SJCRH30 (cell line): Measurements from ENCODE around the gene SHISAL1. TPM values are rescaled to one million over a fixed set of nuclear protein-coding genes. Genes with fewer than 3 reads are reported as not detected.

ENCODE experiments used
- DNase-seq, 2 experiments: peaks; one replicate each; pipeline ENCODE4 v3.0.0-alpha.2; 2015 to 2020
- H3K27ac ChIP-seq: fragments of 250-450 bp; sonication (Bioruptor Pico); 2 replicates; pipeline ENCODE4 v1.5.1; 2020; ENCODE audit warnings: mild to moderate bottlenecking, moderate library complexity
- H3K27me3 ChIP-seq: fragments of 250-450 bp; sonication (Bioruptor Pico); 2 replicates; pipeline ENCODE4 v1.5.1; 2020; ENCODE audit warnings: mild to moderate bottlenecking, moderate library complexity
- H3K36me3 ChIP-seq: fragments of 250-450 bp; sonication (Bioruptor Pico); 2 replicates; pipeline ENCODE4 v1.5.1; 2020; ENCODE audit warnings: mild to moderate bottlenecking, moderate library complexity
- H3K4me1 ChIP-seq: fragments of 250-450 bp; sonication (Bioruptor Pico); 2 replicates; pipeline ENCODE4 v1.5.1; 2020; ENCODE audit warnings: mild to moderate bottlenecking, moderate library complexity
- H3K4me3 ChIP-seq: fragments of 250-450 bp; sonication (Bioruptor Pico); 2 replicates; pipeline ENCODE4 v1.5.1; 2020; ENCODE audit warnings: mild to moderate bottlenecking, moderate library complexity
- H3K9me3 ChIP-seq: fragments of 250-450 bp; sonication (Bioruptor Pico); replicated peaks from 2 replicates; pipeline ENCODE4 v1.5.1; 2020; ENCODE audit warnings: mild to moderate bottlenecking, moderate library complexity
- total RNA-seq: library from RNA; depleted of rRNA; stranded (reverse); fragments of >200 nt; shearing (Covaris generic); gene quantifications from 2 replicates; pipeline ENCODE4 v1.2.3, GENCODE V29; 2014

SHISAL1 gene
- total RNA-seq, 1 experiment from 2014 or later, result not detected

- H3K9me3 ChIP-seq, result no peaks in the 10 kb centered on the region
- H3K4me1 ChIP-seq, result no peaks in the 10 kb centered on the region
- H3K27me3 ChIP-seq, result no peaks in the 10 kb centered on the region
Measured at GRCh38 chr22:44336962-44337677, 24.4 kb upstream of the SHISAL1 start.

GRCh38 chr22:44335903-44336803, 23.4 kb upstream of the SHISAL1 start:
- no peaks in the 10 kb centered on the region for H3K36me3 ChIP-seq
- H3K27ac ChIP-seq, result no peak overlapping the region
- DNase-seq, result no peak
- H3K9me3 ChIP-seq, result no peaks in the 10 kb centered on the region
- no peaks in the 10 kb centered on the region for H3K27me3 ChIP-seq
- H3K4me3 ChIP-seq, result no peak overlapping the region
- no peaks in the 10 kb centered on the region for H3K4me1 ChIP-seq

More at GRCh38 chr22:44336962-44337677, 24.4 kb upstream of the SHISAL1 start:
- H3K4me3 ChIP-seq, result no peak overlapping the region
- H3K27ac ChIP-seq, result no peak overlapping the region
- no peaks in the 10 kb centered on the region for H3K36me3 ChIP-seq
- no peak for DNase-seq

- Histone ChIP-seq H3K4me1 (no peaks in the 10 kb centered on the region), H3K36me3 (no peaks in the 10 kb centered on the region), H3K4me3 (no peak overlapping the region), H3K9me3 (no peaks in the 10 kb centered on the region), H3K27ac (no peak overlapping the region), H3K27me3 (no peaks in the 10 kb centered on the region)
- DNase-seq, result no peak
Measured at GRCh38 chr22:44335066-44335839, 22.5 kb upstream of the SHISAL1 start.

GRCh38 chr22:44333847-44334635, 21.3 kb upstream of the SHISAL1 start:
- DNase-seq, result no peak
- Histone ChIP-seq H3K4me3 (no peak overlapping the region), H3K9me3 (no peaks in the 10 kb centered on the region), H3K27ac (no peak overlapping the region), H3K4me1 (no peaks in the 10 kb centered on the region), H3K36me3 (no peaks in the 10 kb centered on the region), H3K27me3 (no peaks in the 10 kb centered on the region)

- Histone ChIP-seq H3K9me3 (no peaks in the 10 kb centered on the region), H3K4me3 (no peak overlapping the region), H3K4me1 (no peaks in the 10 kb centered on the region), H3K27ac (no peak overlapping the region), H3K27me3 (no peaks in the 10 kb centered on the region), H3K36me3 (no peaks in the 10 kb centered on the region)
- no peak for DNase-seq
Measured at GRCh38 chr22:44332946-44333345, 20.2 kb upstream of the SHISAL1 start.

- Histone ChIP-seq H3K27me3 (no peaks in the 10 kb centered on the region), H3K4me3 (no peak overlapping the region)
Measured at GRCh38 chr22:44331881-44332714, 19.3 kb upstream of the SHISAL1 start.

GRCh38 chr22:44330744-44331660, 18.3 kb upstream of the SHISAL1 start:
- Histone ChIP-seq H3K27ac (no peak overlapping the region), H3K9me3 (no peaks in the 10 kb centered on the region), H3K27me3 (no peaks in the 10 kb centered on the region), H3K4me3 (no peak overlapping the region), H3K36me3 (no peaks in the 10 kb centered on the region), H3K4me1 (no peaks in the 10 kb centered on the region)
- no peak for DNase-seq

More at GRCh38 chr22:44331881-44332714, 19.3 kb upstream of the SHISAL1 start:
- H3K27ac ChIP-seq, result no peak overlapping the region
- no peaks in the 10 kb centered on the region for H3K4me1 ChIP-seq
- no peak for DNase-seq
- H3K36me3 ChIP-seq, result no peaks in the 10 kb centered on the region
- H3K9me3 ChIP-seq, result no peaks in the 10 kb centered on the region

- Histone ChIP-seq H3K36me3 (no peaks in the 10 kb centered on the region), H3K4me1 (no peaks in the 10 kb centered on the region), H3K9me3 (no peaks in the 10 kb centered on the region), H3K27me3 (no peaks in the 10 kb centered on the region), H3K4me3 (no peak overlapping the region), H3K27ac (no peak overlapping the region)
- no peak for DNase-seq
Measured at GRCh38 chr22:44330188-44330743, 17.5 kb upstream of the SHISAL1 start.

GRCh38 chr22:44329179-44329796, 16.5 kb upstream of the SHISAL1 start:
- Histone ChIP-seq H3K36me3 (no peaks in the 10 kb centered on the region), H3K27me3 (no peaks in the 10 kb centered on the region), H3K4me1 (no peaks in the 10 kb centered on the region), H3K4me3 (no peak overlapping the region), H3K27ac (no peak overlapping the region), H3K9me3 (no peaks in the 10 kb centered on the region)
- no peak for DNase-seq

GRCh38 chr22:44328762-44329161, 16.0 kb upstream of the SHISAL1 start:
- H3K4me3 ChIP-seq, result no peak overlapping the region
- H3K9me3 ChIP-seq, result no peaks in the 10 kb centered on the region
- no peaks in the 10 kb centered on the region for H3K4me1 ChIP-seq
- H3K27ac ChIP-seq, result no peak overlapping the region
- no peak for DNase-seq
- H3K27me3 ChIP-seq, result no peaks in the 10 kb centered on the region
- no peaks in the 10 kb centered on the region for H3K36me3 ChIP-seq

GRCh38 chr22:44328326-44328725, 15.6 kb upstream of the SHISAL1 start:
- DNase-seq, result no peak
- H3K36me3 ChIP-seq, result no peaks in the 10 kb centered on the region
- H3K4me1 ChIP-seq, result no peaks in the 10 kb centered on the region
- H3K4me3 ChIP-seq, result no peak overlapping the region
- no peaks in the 10 kb centered on the region for H3K27me3 ChIP-seq
- no peak overlapping the region for H3K27ac ChIP-seq
- no peaks in the 10 kb centered on the region for H3K9me3 ChIP-seq

GRCh38 chr22:44326491-44326885, 13.7 kb upstream of the SHISAL1 start:
- no peaks in the 10 kb centered on the region for H3K36me3 ChIP-seq
- DNase-seq, result no peak
- H3K27ac ChIP-seq, result no peak overlapping the region
- H3K4me1 ChIP-seq, result no peaks in the 10 kb centered on the region
- no peaks in the 10 kb centered on the region for H3K27me3 ChIP-seq
- H3K4me3 ChIP-seq, result no peak overlapping the region
- no peaks in the 10 kb centered on the region for H3K9me3 ChIP-seq
